ENCODE measurements around the gene CEACAM6. TPM values are rescaled to one million over a fixed set of nuclear protein-coding genes. Genes with fewer than 3 reads are reported as not detected.
"Not testable (repeated sequence)": the region's sequence is repeated elsewhere in the genome, so short reads cannot be mapped to it uniquely, and the experiment has no call there.

CEACAM6 gene
- total RNA-seq, 1 experiment from 2014 or later, result 10.7 TPM

DNA sequence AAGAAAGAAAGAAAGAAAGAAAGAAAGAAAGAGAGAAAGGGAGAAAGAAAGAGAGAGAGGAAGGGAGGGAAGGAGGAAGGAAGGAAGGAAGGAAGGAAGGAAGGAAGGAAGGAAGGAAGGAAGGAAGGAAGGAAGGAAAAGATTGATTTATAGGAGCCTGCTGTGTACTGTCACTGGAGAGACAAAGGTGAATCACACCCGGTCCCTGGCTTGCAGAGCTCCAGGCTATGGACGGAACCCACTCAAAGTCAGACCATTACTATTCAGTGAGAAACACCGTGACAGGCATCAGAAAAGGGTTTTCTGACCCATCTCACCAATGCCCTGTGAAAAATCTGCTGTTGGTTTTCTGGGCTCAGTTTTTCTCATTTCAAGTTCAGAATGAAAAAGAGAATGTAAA, 7.3 kb upstream of the CEACAM6 start:
- H3K36me3 Mint-ChIP-seq (ENCODE audit: insufficient read depth, unreplicated experiment), result no peaks in the 10 kb centered on the region
- Histone ChIP-seq H3K4me1 (peaks cover 15% of the 10 kb centered on the region; the same call in 1 of the 2 replicates), H3K4me3 (ENCODE audit: low read depth, low read length) (no peak overlapping the region), H3K27me3 (replicated peaks; ENCODE audit: control insufficient read depth, insufficient read depth, low read length) (no peaks in the 10 kb centered on the region), H3K36me3 (ENCODE audit: control insufficient read depth, insufficient read depth, low read length) (no peaks in the 10 kb centered on the region), H3K9me3 (no peaks in the 10 kb centered on the region)
- no peaks in the 10 kb centered on the region for H3K9me3 Mint-ChIP-seq (ENCODE audit: unreplicated experiment)
- no peak overlapping the region for H3K4me3 Mint-ChIP-seq (ENCODE audit: unreplicated experiment)
- intact Hi-C loops (cut with micrococcal nuclease; ENCODE audit: unreplicated experiment), result loop anchor here (5.0 kb wide), 1 partner anchor 106 kb away; no protein-coding TSS in a partner anchor
- no peak overlapping the region for H3K27ac Mint-ChIP-seq (ENCODE audit: unreplicated experiment)
- DNase-seq, result no peak
- POLR2A ChIA-PET, result no interaction called here
- peaks cover 16% of the 10 kb centered on the region for H3K4me1 Mint-ChIP-seq (ENCODE audit: low read depth, unreplicated experiment)
- H3K27me3 Mint-ChIP-seq (ENCODE audit: insufficient read depth, unreplicated experiment), result no peaks in the 10 kb centered on the region
- CTCF ChIA-PET, result interaction anchor here (3.9 kb wide), 1 partner anchor 41 kb away, joined by 38 read pairs; no protein-coding TSS in a partner anchor
- no TSS peak for BruUV-seq (replicated peaks)
- TF ChIP-seq, protein P1, sequence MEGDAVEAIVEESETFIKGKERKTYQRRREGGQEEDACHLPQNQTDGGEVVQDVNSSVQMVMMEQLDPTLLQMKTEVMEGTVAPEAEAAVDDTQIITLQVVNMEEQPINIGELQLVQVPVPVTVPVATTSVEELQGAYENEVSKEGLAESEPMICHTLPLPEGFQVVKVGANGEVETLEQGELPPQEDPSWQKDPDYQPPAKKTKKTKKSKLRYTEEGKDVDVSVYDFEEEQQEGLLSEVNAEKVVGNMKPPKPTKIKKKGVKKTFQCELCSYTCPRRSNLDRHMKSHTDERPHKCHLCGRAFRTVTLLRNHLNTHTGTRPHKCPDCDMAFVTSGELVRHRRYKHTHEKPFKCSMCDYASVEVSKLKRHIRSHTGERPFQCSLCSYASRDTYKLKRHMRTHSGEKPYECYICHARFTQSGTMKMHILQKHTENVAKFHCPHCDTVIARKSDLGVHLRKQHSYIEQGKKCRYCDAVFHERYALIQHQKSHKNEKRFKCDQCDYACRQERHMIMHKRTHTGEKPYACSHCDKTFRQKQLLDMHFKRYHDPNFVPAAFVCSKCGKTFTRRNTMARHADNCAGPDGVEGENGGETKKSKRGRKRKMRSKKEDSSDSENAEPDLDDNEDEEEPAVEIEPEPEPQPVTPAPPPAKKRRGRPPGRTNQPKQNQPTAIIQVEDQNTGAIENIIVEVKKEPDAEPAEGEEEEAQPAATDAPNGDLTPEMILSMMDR (IDR thresholded peaks at IDR 0.05; ENCODE audit: insufficient read depth in 1 of 2, low read depth in 1 of 2, low read length in 1 of 2, severe bottlenecking in 1 of 2, unreplicated experiment in 1 of 2), result no peak

GRCh38 chr19:41750248-41751134, 4.8 kb upstream of the CEACAM6 start:
- POLR2A ChIA-PET; H3K27me3 Mint-ChIP-seq (ENCODE audit: insufficient read depth, unreplicated experiment); H3K27me3 ChIP-seq (replicated peaks; ENCODE audit: control insufficient read depth, insufficient read depth, low read length); H3K4me3 ChIP-seq (ENCODE audit: low read depth, low read length); H3K4me3 Mint-ChIP-seq (ENCODE audit: unreplicated experiment); H3K36me3 ChIP-seq (ENCODE audit: control insufficient read depth, insufficient read depth, low read length); H3K9me3 ChIP-seq; H3K9me3 Mint-ChIP-seq (ENCODE audit: unreplicated experiment); intact Hi-C loops (cut with micrococcal nuclease; ENCODE audit: unreplicated experiment); H3K27ac Mint-ChIP-seq (ENCODE audit: unreplicated experiment); H3K36me3 Mint-ChIP-seq (ENCODE audit: insufficient read depth, unreplicated experiment); BruUV-seq (replicated peaks); DNase-seq: not testable (repeated sequence)
- H3K4me1 Mint-ChIP-seq (ENCODE audit: low read depth, unreplicated experiment), result peaks cover 22% of the 10 kb centered on the region
- H3K4me1 ChIP-seq, result peaks cover 24% of the 10 kb centered on the region
- CTCF ChIA-PET, result interaction anchor here (0.6 to 2.8 kb wide), 2 partner anchors 29 to 43 kb away, joined by 3 to 19 read pairs; no protein-coding TSS in a partner anchor

DNA sequence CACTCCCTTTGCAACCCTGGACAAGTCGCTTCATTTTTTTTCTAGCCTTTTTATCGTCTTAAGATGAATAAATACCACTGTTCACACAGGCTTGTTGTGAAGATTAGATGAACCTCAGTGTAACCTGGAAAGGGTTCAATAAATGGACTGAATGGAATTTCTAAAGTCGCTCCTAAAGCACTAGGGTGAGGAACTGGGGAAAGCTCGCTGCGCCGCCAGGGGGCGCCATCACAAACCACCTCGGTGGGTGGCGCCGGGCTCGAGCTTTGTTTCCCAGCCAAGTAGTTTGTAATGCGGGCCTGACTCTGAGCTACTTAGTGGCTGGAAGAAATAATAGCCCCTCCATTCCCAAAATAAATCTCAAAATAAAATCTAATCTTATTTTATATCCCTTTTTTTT, 2.2 kb upstream of the CEACAM6 start:
- Histone ChIP-seq H3K4me1 (peaks cover 17% of the 10 kb centered on the region), H3K36me3 (ENCODE audit: control insufficient read depth, insufficient read depth, low read length) (no peaks in the 10 kb centered on the region), H3K4me3 (ENCODE audit: low read depth, low read length) (no peak overlapping the region), H3K9me3 (no peaks in the 10 kb centered on the region; the same call in 1 of the 2 replicates), H3K27me3 (replicated peaks; ENCODE audit: control insufficient read depth, insufficient read depth, low read length) (no peaks in the 10 kb centered on the region)
- TF ChIP-seq, protein P1 (IDR thresholded peaks at IDR 0.05; ENCODE audit: insufficient read depth in 1 of 2, low read depth in 1 of 2, low read length in 1 of 2, severe bottlenecking in 1 of 2, unreplicated experiment in 1 of 2), result peak; percentile 85 to 92
- intact Hi-C loops (cut with micrococcal nuclease; ENCODE audit: unreplicated experiment), result loop anchor here (1.0 kb wide), 1 partner anchor 32 kb away; no protein-coding TSS in a partner anchor
- Mint-ChIP-seq H3K36me3 (ENCODE audit: insufficient read depth, unreplicated experiment) (no peaks in the 10 kb centered on the region), H3K4me1 (ENCODE audit: low read depth, unreplicated experiment) (peaks cover 20% of the 10 kb centered on the region), H3K4me3 (ENCODE audit: unreplicated experiment) (no peak overlapping the region), H3K27me3 (ENCODE audit: insufficient read depth, unreplicated experiment) (no peaks in the 10 kb centered on the region), H3K9me3 (ENCODE audit: unreplicated experiment) (no peaks in the 10 kb centered on the region), H3K27ac (ENCODE audit: unreplicated experiment) (no peak overlapping the region)
- ChIA-PET POLR2A (interaction anchor here (0.5 kb wide), 1 partner anchor 20 kb away, joined by 5 read pairs; no protein-coding TSS in a partner anchor), CTCF (interaction anchor here (0.7 to 3.3 kb wide), 19 partner anchors 11 to 299 kb away, joined by 3 to 59 read pairs (median 8); no protein-coding TSS in a partner anchor)
- peak; percentile 50 to 78 for DNase-seq
- no TSS peak for BruUV-seq (replicated peaks)

Measured in Caco-2 (cell line).